Calu3 (cell line): Measurements from ENCODE around the gene NHLRC4. TPM values are rescaled to one million over a fixed set of nuclear protein-coding genes. Genes with fewer than 3 reads are reported as not detected.
A peak's percentile ranks its signal among the peaks of the same experiment; 100 is the strongest.

Experiments used
- Bru-seq: library from RNA; stranded (reverse); fragments of 400-500 nt; gene quantifications from one replicate; lab custom pipeline; 2021; lab: Mats Ljungman, UMichigan
- BruChase-seq, 2 experiments: library from RNA; stranded (reverse); fragments of 400-500 nt; gene quantifications; one replicate each; lab custom pipeline; 2021; lab: Mats Ljungman, UMichigan
- BruUV-seq: library from RNA; stranded (reverse); fragments of 400-500 nt; replicated peaks from 2 replicates; lab custom pipeline; 2021; lab: Mats Ljungman, UMichigan
- CTCF ChIA-PET: fragments of 300-600 bp; sonication (Branson Sonifier 250); formaldehyde crosslinking; loops from one replicate; lab custom pipeline; 2022; ENCODE audit warnings: antibody characterized with exemption; lab: Charles Lee
- DNase-seq: peaks from one replicate; pipeline ENCODE4 v3.0.0; 2022
- H3K27ac Mint-ChIP-seq: one replicate; pipeline ENCODE4 v1.8.0; 2022; ENCODE audit warnings: mixed read lengths; ENCODE audit not compliant: unreplicated experiment
- H3K27me3 Mint-ChIP-seq: one replicate; pipeline ENCODE4 v1.8.0; 2022; ENCODE audit warnings: mixed read lengths; ENCODE audit not compliant: unreplicated experiment
- H3K36me3 Mint-ChIP-seq: one replicate; pipeline ENCODE4 v1.8.0; 2022; ENCODE audit warnings: mild to moderate bottlenecking, moderate library complexity, mixed read lengths; ENCODE audit not compliant: insufficient read depth, unreplicated experiment
- H3K4me1 Mint-ChIP-seq: one replicate; pipeline ENCODE4 v1.8.0; 2022; ENCODE audit warnings: mild to moderate bottlenecking, low read depth, mixed read lengths; ENCODE audit not compliant: unreplicated experiment
- H3K4me3 Mint-ChIP-seq: one replicate; pipeline ENCODE4 v1.8.0; 2022; ENCODE audit warnings: mild to moderate bottlenecking, low read depth, moderate library complexity, mixed read lengths; ENCODE audit not compliant: unreplicated experiment
- H3K9me3 Mint-ChIP-seq: one replicate; pipeline ENCODE4 v1.8.0; 2022; ENCODE audit warnings: low read depth, mixed read lengths; ENCODE audit not compliant: unreplicated experiment
- intact Hi-C: fragments of 100-400 bp; cut with micrococcal nuclease; formaldehyde crosslinking; loops from one replicate; pipeline ENCODE4 v1.10.0; 2022; ENCODE audit not compliant: unreplicated experiment
- long read RNA-seq: library from polyadenylated mRNA; stranded (forward); transcript quantifications from one replicate; pipeline ENCODE4 v2.0.0, GENCODE V29; 2022
- total RNA-seq: library from RNA; stranded (reverse); gene quantifications from 2 replicates; pipeline ENCODE4 v1.2.3, GENCODE V29; 2022
- TF ChIP-seq, protein P1 (sequence below): fragments of 200-600 bp; IDR thresholded peaks from one replicate; pipeline ENCODE4 v1.8.0; 2022; ENCODE audit warnings: antibody characterized with exemption; ENCODE audit not compliant: unreplicated experiment

NHLRC4 gene, protein sequence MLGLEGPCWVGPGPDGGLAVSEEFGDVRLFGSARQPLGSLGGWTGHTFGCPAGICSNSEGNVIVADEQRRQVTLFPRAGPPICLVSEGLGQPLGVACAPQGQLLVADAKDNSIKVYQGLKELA
- total RNA-seq (not detected in 2 replicates), Bru-seq, nascent RNA (percentile 17 among the genes with signal in this experiment), BruChase-seq, experiment 1, labeled RNA remaining after a 6-hour chase (percentile 17 among the genes with signal in this experiment), BruChase-seq, experiment 2, labeled RNA remaining after a 2-hour chase (not detected)
- long read RNA-seq: 0 reads

DNA sequence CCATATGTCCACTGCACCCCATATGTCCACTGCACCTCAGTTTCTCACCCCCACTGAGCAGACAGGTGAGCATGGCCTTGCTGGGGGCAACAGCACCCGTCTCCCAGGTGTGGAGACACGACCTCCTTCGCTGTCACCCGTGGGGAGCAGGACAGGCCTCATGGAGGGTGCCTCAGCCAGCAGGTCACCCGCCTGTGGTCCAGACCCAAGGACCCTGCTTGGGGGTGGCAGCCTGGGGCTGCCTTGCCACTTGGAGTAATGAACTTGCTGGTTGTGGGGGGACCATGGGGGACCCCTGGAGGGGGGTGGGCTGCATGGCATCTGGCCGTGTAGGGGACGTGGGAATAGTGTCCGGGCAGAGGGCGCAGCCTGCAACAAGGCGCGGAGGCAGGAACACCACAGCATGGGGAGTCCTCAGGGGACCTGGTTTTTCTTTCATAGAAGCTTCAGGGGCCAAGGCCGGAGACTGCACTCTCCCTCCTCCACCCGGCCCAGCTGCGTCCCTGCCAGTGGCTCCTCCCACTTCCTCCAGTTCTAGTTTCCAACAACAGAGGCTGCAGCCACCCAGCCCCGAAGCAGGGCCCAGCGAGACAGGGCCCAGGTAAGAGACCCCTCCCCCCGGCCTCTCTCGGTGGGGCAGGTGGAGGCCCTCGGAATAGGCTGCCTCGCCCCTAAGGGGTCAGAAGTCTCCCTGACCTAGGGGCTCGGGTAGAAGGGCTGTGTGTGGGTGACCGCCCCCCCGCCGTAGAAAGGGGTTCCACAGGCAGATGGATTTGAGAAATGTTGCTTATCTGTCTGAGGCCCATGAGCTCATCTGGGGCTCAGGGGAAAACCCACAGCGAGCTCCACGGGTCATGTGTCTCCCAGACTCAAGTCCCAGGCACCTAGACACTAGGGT lies at the start of gene NHLRC4:
Gene NHLRC4, plus strand, starts transcription at position 531 of the 898 bp plus-strand sequence. CDS start 1,043 bp downstream, outside the sequence.
- Mint-ChIP-seq H3K4me3 (no peak within 1 kb of the TSS), H3K4me1 (peaks cover 13% of the 10 kb centered on the region), H3K27me3 (peaks cover 46% of the 10 kb centered on the region)

DNA sequence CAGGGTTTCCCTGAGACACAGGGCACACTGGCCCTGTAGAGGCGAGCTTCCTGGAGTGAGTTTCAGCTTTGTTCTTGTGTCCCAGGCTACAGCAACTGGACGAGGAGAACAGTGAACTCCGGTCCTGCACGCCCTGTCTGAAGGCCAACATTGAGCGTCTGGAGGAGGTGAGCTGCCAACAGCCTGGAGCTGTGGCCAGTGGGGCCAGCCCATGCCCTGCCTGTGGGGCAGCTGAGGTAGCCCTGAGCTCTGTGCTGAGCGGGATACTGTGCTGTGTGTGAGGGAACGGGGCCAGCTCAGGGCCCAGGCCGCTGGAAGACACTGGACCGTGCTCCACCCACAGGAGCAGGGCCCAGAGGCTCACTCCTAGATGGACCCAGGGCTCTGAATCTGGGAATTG lies 47.9 kb upstream of the NHLRC4 start:
- no peaks in the 10 kb centered on the region for H3K27me3 Mint-ChIP-seq
- peaks cover 7% of the 10 kb centered on the region for H3K4me1 Mint-ChIP-seq
- CTCF ChIA-PET: interaction anchor here (0.6 kb wide), 1 partner anchor 55 kb away, joined by 11 read pairs; no protein-coding TSS in a partner anchor
- H3K9me3 Mint-ChIP-seq: no peaks in the 10 kb centered on the region
- BruUV-seq: no TSS peak
- H3K27ac Mint-ChIP-seq: no peak overlapping the region
- DNase-seq: no peak
- peaks cover 27% of the 10 kb centered on the region for H3K36me3 Mint-ChIP-seq
- intact Hi-C loops: no loop called here
- TF ChIP-seq, protein P1, sequence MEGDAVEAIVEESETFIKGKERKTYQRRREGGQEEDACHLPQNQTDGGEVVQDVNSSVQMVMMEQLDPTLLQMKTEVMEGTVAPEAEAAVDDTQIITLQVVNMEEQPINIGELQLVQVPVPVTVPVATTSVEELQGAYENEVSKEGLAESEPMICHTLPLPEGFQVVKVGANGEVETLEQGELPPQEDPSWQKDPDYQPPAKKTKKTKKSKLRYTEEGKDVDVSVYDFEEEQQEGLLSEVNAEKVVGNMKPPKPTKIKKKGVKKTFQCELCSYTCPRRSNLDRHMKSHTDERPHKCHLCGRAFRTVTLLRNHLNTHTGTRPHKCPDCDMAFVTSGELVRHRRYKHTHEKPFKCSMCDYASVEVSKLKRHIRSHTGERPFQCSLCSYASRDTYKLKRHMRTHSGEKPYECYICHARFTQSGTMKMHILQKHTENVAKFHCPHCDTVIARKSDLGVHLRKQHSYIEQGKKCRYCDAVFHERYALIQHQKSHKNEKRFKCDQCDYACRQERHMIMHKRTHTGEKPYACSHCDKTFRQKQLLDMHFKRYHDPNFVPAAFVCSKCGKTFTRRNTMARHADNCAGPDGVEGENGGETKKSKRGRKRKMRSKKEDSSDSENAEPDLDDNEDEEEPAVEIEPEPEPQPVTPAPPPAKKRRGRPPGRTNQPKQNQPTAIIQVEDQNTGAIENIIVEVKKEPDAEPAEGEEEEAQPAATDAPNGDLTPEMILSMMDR: no peak
- no peak overlapping the region for H3K4me3 Mint-ChIP-seq

More for the DNA sequence above, at the start of gene NHLRC4:
- intact Hi-C loops: no loop called here
- peaks cover 29% of the 10 kb centered on the region for H3K36me3 Mint-ChIP-seq
- DNase-seq: no peak
- BruUV-seq: no TSS peak
- CTCF ChIA-PET: no interaction called here
- H3K9me3 Mint-ChIP-seq: no peaks in the 10 kb centered on the region
- TF ChIP-seq, protein P1: no peak
- no peak within 1 kb of the TSS for H3K27ac Mint-ChIP-seq

DNA sequence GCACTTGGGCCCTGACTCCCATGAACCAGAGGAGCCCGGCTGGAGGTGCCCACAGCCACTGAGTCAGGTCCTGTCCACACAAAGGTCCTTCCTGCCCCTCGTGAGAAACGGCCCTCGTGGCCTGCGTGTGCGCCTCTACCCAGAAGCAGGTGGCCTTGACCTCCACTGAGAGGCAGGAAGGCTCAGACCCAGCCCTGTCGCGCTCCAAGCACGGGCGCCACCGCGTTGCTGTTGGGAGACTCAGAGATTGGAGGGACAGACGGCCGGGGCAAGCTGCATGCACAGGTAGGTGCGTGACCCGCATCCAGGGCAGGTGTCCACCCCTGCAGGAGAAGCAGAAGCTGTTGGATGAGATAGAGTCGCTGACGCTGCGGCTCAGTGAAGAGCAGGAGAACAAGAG lies 47.4 kb upstream of the NHLRC4 start:
- Mint-ChIP-seq H3K4me1 (peaks cover 7% of the 10 kb centered on the region), H3K27ac (no peak overlapping the region), H3K36me3 (peaks cover 33% of the 10 kb centered on the region), H3K4me3 (no peak overlapping the region), H3K27me3 (no peaks in the 10 kb centered on the region), H3K9me3 (no peaks in the 10 kb centered on the region)
- intact Hi-C loops: no loop called here
- TF ChIP-seq, protein P1: no peak
- no peak for DNase-seq
- no TSS peak for BruUV-seq
- CTCF ChIA-PET: interaction anchor here (0.7 kb wide), 1 partner anchor 14 kb away, joined by 3 read pairs; no protein-coding TSS in a partner anchor
